Upper lobe of left lung (tissue), 6 donors: Measurements from ENCODE around the gene WWC1. TPM values are rescaled to one million over a fixed set of nuclear protein-coding genes. Genes with fewer than 3 reads are reported as not detected.
A peak's percentile ranks its signal among the peaks of the same experiment; 100 is the strongest.

Experiments used
- ATAC-seq, 2 donors: fragments of 200-7000 bp; cut with Tn5 transposase; one replicate each; pipeline ENCODE4 v1.9.1; 2022; ENCODE audit warnings: mild to moderate bottlenecking in 2 of 2, moderate library complexity in 2 of 2; ENCODE audit not compliant: low FRiP score in 2 of 2
- DNase-seq, 2 donors: peaks; one replicate each; pipeline ENCODE4 v3.0.0-alpha.2; 2019 to 2020
- H3K27ac ChIP-seq, 4 donors: fragments of 200-600 bp; sonication (generic); one replicate each; pipeline ENCODE4 v1.5.1; 2016 to 2019
- H3K27me3 ChIP-seq, 4 donors: fragments of 200-600 bp; sonication (generic); one replicate each; pipeline ENCODE4 v1.5.1; 2017 to 2019
- H3K36me3 ChIP-seq, 4 donors: fragments of 200-600 bp; sonication (generic); one replicate each; pipeline ENCODE4 v1.5.1; 2016 to 2019
- H3K4me1 ChIP-seq, 4 donors: fragments of 200-600 bp; sonication (generic); one replicate each; pipeline ENCODE4 v1.5.1; 2018 to 2019
- H3K4me3 ChIP-seq, 4 donors: fragments of 200-600 bp; sonication (generic); one replicate each; pipeline ENCODE4 v1.5.1; 2017 to 2019; ENCODE audit warnings: mild to moderate bottlenecking in 2 of 4, moderate library complexity in 1 of 4
- H3K9me3 ChIP-seq, 4 donors: fragments of 200-600 bp; sonication (generic); one replicate each; pipeline ENCODE4 v1.5.1; 2018 to 2019
- CTCF ChIP-seq, 6 experiments: fragments of 450-650 bp in 4 of 6; fragments of 200-600 bp in 2 of 6; sonication (generic) in 2 of 6; IDR thresholded peaks; one replicate each; pipeline ENCODE4 v1.5.1; 2016 to 2019; ENCODE audit warnings: antibody characterized with exemption in 6 of 6
- EP300 ChIP-seq, 4 donors: sonication (generic); formaldehyde crosslinking; IDR thresholded peaks; one replicate each; pipeline ENCODE4 v1.5.1; 2017; ENCODE audit warnings: antibody characterized with exemption in 4 of 4, control low read depth in 2 of 4
- POLR2A ChIP-seq, 4 donors: fragments of 450-650 bp; IDR thresholded peaks; one replicate each; pipeline ENCODE4 v1.5.1; 2016 to 2017; ENCODE audit warnings: antibody characterized with exemption in 4 of 4, mild to moderate bottlenecking in 2 of 4
- POLR2AphosphoS5 ChIP-seq, 2 donors: sonication (generic); formaldehyde crosslinking; IDR thresholded peaks; one replicate each; pipeline ENCODE4 v1.5.1; 2017; ENCODE audit warnings: antibody characterized with exemption in 2 of 2
- WGBS, 2 donors: methylation state at CpG; one replicate each; pipeline ENCODE4 v1.1.5; 2017 to 2018; 5-methylcytosine and 5-hydroxymethylcytosine counted together
- total RNA-seq, 6 donors: library from RNA; depleted of rRNA in 4 of 6; stranded (reverse); fragments of >200 nt in 4 of 6; gene quantifications; one replicate each; pipeline versions ENCODE4 v1.1.0 to v1.2.1, GENCODE V29; 2016 to 2021
- donor health status: DM: no; HTN: no; CAD: no; lungs with moderate emphysema.
- donor health status: DM: no; HTN: yes; CAD: no; lungs with severe emphysema.

The WWC1 gene
- 10 to 100 TPM; 64.9 to 99.1 (median 86.4) TPM for total RNA-seq

GRCh38 chr5:168291342-168291963, at the start of gene WWC1:
Gene WWC1 (plus strand): TSS chr5:168291645. CDS start chr5:168292153, 508 bp downstream.
- WGBS, 2 donors, result 0 to 1% methylated on average over 13 to 48 of the region's 77 CpGs
- peak in 5 of 6 experiments; percentile 14 to 74 (median 47) for TF ChIP-seq CTCF (IDR thresholded peaks at IDR 0.05)
- peak in 1 of 4 donors; percentile 78 for TF ChIP-seq POLR2A (IDR thresholded peaks at IDR 0.05)
- TF ChIP-seq EP300 (IDR thresholded peaks at IDR 0.05), result no peak
- peak in 1 of 2 donors; percentile 80 for TF ChIP-seq POLR2AphosphoS5 (IDR thresholded peaks at IDR 0.05)
- peaks cover 0 to 10% (median 4%) of the 10 kb centered on the region in 4 donors for H3K27me3 ChIP-seq
- ATAC-seq (peak; percentile 71 to 86), DNase-seq (peak; percentile 92 to 95)
- peak within 1 kb of the TSS in 3 of 4 donors; percentile 56 to 66 (median 59) for H3K4me3 ChIP-seq
- no peaks in the 10 kb centered on the region for H3K36me3 ChIP-seq
- H3K4me1 ChIP-seq, result peaks cover 15 to 38% (median 24%) of the 10 kb centered on the region in 4 donors
- H3K9me3 ChIP-seq, result no peaks in the 10 kb centered on the region
- peak within 1 kb of the TSS; percentile 53 to 80 (median 76) for H3K27ac ChIP-seq

- ATAC-seq, result no peak
- Histone ChIP-seq H3K4me3 (no peak overlapping the region), H3K27me3 (no peaks in the 10 kb centered on the region), H3K27ac (no peak overlapping the region), H3K36me3 (no peaks in the 10 kb centered on the region), H3K9me3 (no peaks in the 10 kb centered on the region), H3K4me1 (no peaks in the 10 kb centered on the region)
- WGBS, 2 donors, result 90 to 92% methylated on average over 13 of the region's 13 CpGs
- TF ChIP-seq CTCF (IDR thresholded peaks at IDR 0.05) (no peak), EP300 (IDR thresholded peaks at IDR 0.05) (no peak), POLR2AphosphoS5 (IDR thresholded peaks at IDR 0.05) (no peak), POLR2A (IDR thresholded peaks at IDR 0.05) (no peak)
- no peak for DNase-seq
These were observed 46.4 kb upstream of the WWC1 start for GRCh38 chr5:168244838-168245559.

GRCh38 chr5:168249923-168250322, 41.5 kb upstream of the WWC1 start:
- ATAC-seq, result no peak
- no peak for DNase-seq
- no peaks in the 10 kb centered on the region for H3K4me1 ChIP-seq
- no peaks in the 10 kb centered on the region for H3K9me3 ChIP-seq
- no peak overlapping the region for H3K27ac ChIP-seq
- no peaks in the 10 kb centered on the region for H3K27me3 ChIP-seq
- H3K36me3 ChIP-seq, result no peaks in the 10 kb centered on the region
- no peak overlapping the region for H3K4me3 ChIP-seq
- TF ChIP-seq POLR2AphosphoS5 (IDR thresholded peaks at IDR 0.05), result no peak
- no peak for TF ChIP-seq POLR2A (IDR thresholded peaks at IDR 0.05)
- no peak for TF ChIP-seq CTCF (IDR thresholded peaks at IDR 0.05)
- TF ChIP-seq EP300 (IDR thresholded peaks at IDR 0.05), result no peak

GRCh38 chr5:168251259-168251658, 40.2 kb upstream of the WWC1 start:
- no peaks in the 10 kb centered on the region for H3K27me3 ChIP-seq
- no peaks in the 10 kb centered on the region for H3K4me1 ChIP-seq
- no peak overlapping the region for H3K27ac ChIP-seq
- no peak overlapping the region for H3K4me3 ChIP-seq
- TF ChIP-seq POLR2A (IDR thresholded peaks at IDR 0.05), result no peak
- H3K36me3 ChIP-seq, result no peaks in the 10 kb centered on the region
- DNase-seq (no peak), ATAC-seq (peak in 1 of 2 donors; percentile 68)
- WGBS, 2 donors, result 77 to 91% methylated on average over 7 of the region's 7 CpGs
- H3K9me3 ChIP-seq, result no peaks in the 10 kb centered on the region

- DNase-seq (no peak), ATAC-seq (no peak)
- H3K27me3 ChIP-seq, result no peaks in the 10 kb centered on the region
- H3K36me3 ChIP-seq, result no peaks in the 10 kb centered on the region
- H3K4me1 ChIP-seq, result no peaks in the 10 kb centered on the region
- no peak overlapping the region for H3K27ac ChIP-seq
- 85 to 86% methylated on average over 9 of the region's 9 CpGs for WGBS, 2 donors
- no peaks in the 10 kb centered on the region for H3K9me3 ChIP-seq
- no peak overlapping the region for H3K4me3 ChIP-seq
- TF ChIP-seq EP300 (IDR thresholded peaks at IDR 0.05) (no peak), POLR2A (IDR thresholded peaks at IDR 0.05) (no peak), POLR2AphosphoS5 (IDR thresholded peaks at IDR 0.05) (no peak), CTCF (IDR thresholded peaks at IDR 0.05) (no peak)
These were observed 37.3 kb upstream of the WWC1 start for GRCh38 chr5:168254013-168254693.
